A549 (cell line): ENCODE measurements around the gene GAN.

Experiments
- CHD2 ChIP-seq: fragments of 150-350 bp; IDR thresholded peaks from 2 replicates; pipeline ENCODE4 v1.6.1; 2014; ENCODE audit warnings: low read length; ENCODE audit not compliant: partially characterized antibody
- CTCF ChIP-seq: fragments of >200 bp; sonication (Bioruptor Twin); formaldehyde crosslinking; IDR thresholded peaks from 3 replicates; pipeline ENCODE4 v1.5.1; 2016
- USF2 ChIP-seq: fragments of 450-650 bp; IDR thresholded peaks from 2 replicates; pipeline ENCODE4 v1.6.1; 2014; ENCODE audit warnings: antibody characterized with exemption

GRCh38 chr16:81296631-81297030, 18.1 kb upstream of the GAN start:
- TF ChIP-seq CTCF (no peak), USF2 (no peak), CHD2 (no peak)
